Esophagus squamous epithelium (tissue), 5 donors: ENCODE results near the gene RGS6. TPM values are rescaled to one million over a fixed set of nuclear protein-coding genes. Genes with fewer than 3 reads are reported as not detected.

Experiments used
- DNase-seq: peaks from one replicate; lab custom pipeline; 2025; lab: John Stamatoyannopoulos, UW
- H3K27ac ChIP-seq, 4 donors: fragments of 200-600 bp; sonication (generic); one replicate each; pipeline ENCODE4 v1.5.1; 2016 to 2019; ENCODE audit warnings: mild to moderate bottlenecking in 1 of 4
- H3K27me3 ChIP-seq, 4 donors: fragments of 200-600 bp; sonication (generic); 1 replicate in 3 of 4; 2 replicates in 1 of 4; pipeline versions ENCODE4 v1.5.1 to v1.6.0; 2017 to 2021; ENCODE audit warnings: antibody characterized with exemption in 1 of 4
- H3K36me3 ChIP-seq, 3 donors: fragments of 200-600 bp; sonication (generic); one replicate each; pipeline ENCODE4 v1.5.1; 2016 to 2019
- H3K4me1 ChIP-seq, 3 donors: fragments of 200-600 bp; sonication (generic); one replicate each; pipeline ENCODE4 v1.5.1; 2017 to 2019
- H3K4me3 ChIP-seq, 4 donors: fragments of 200-600 bp; sonication (generic); 1 replicate in 3 of 4; 2 replicates in 1 of 4; pipeline ENCODE4 v1.5.1; 2016 to 2019; ENCODE audit warnings: mild to moderate bottlenecking in 2 of 4, moderate library complexity in 1 of 4
- H3K9me3 ChIP-seq, 3 donors: fragments of 200-600 bp; sonication (generic); one replicate each; pipeline ENCODE4 v1.5.1; 2016 to 2019
- CTCF ChIP-seq, 6 experiments: fragments of 450-650 bp in 4 of 6; fragments of 200-600 bp in 2 of 6; sonication (generic) in 2 of 6; IDR thresholded peaks; one replicate each; pipeline ENCODE4 v1.5.1; 2016 to 2019; ENCODE audit warnings: antibody characterized with exemption in 6 of 6, mild to moderate bottlenecking in 4 of 6, moderate library complexity in 4 of 6
- POLR2A ChIP-seq, 4 donors: fragments of 450-650 bp; IDR thresholded peaks; one replicate each; pipeline ENCODE4 v1.6.1; 2017; ENCODE audit warnings: antibody characterized with exemption in 4 of 4, mild to moderate bottlenecking in 4 of 4, moderate library complexity in 3 of 4
- WGBS, 2 donors: methylation state at CpG; one replicate each; pipeline ENCODE4 v1.1.5; 2018; 5-methylcytosine and 5-hydroxymethylcytosine counted together
- intact Hi-C: fragments of 100-400 bp; cut with DNase I; formaldehyde crosslinking; loops from one replicate; pipeline ENCODE4 v1.15.0; 2022
- total RNA-seq, 4 donors: library from RNA; depleted of rRNA; stranded (reverse); fragments of >200 nt; gene quantifications; one replicate each; pipeline ENCODE4 v1.1.0, GENCODE V29; 2016
- donor health status: DM: yes; HTN: yes; CAD: no.

RGS6 gene
- total RNA-seq, 4 donors from 2014 or later, result 0.06 to 0.76 (median 0.66) TPM; not detected in 1

- Histone ChIP-seq H3K9me3 (no peaks in the 10 kb centered on the region), H3K4me3 (no peak overlapping the region), H3K4me1 (no peaks in the 10 kb centered on the region), H3K27ac (no peak overlapping the region), H3K36me3 (no peaks in the 10 kb centered on the region), H3K27me3 (no peaks in the 10 kb centered on the region)
- intact Hi-C loops, result no loop called here
- no peak for TF ChIP-seq CTCF (IDR thresholded peaks at IDR 0.05)
- TF ChIP-seq POLR2A (IDR thresholded peaks at IDR 0.05), result no peak
- WGBS, 2 donors, result 93% methylated on average over 9 of the region's 9 CpGs
- DNase-seq, result no peak
These were observed 63.5 kb downstream of the RGS6 start for GRCh38 chr14:71995741-71996140.

DNA sequence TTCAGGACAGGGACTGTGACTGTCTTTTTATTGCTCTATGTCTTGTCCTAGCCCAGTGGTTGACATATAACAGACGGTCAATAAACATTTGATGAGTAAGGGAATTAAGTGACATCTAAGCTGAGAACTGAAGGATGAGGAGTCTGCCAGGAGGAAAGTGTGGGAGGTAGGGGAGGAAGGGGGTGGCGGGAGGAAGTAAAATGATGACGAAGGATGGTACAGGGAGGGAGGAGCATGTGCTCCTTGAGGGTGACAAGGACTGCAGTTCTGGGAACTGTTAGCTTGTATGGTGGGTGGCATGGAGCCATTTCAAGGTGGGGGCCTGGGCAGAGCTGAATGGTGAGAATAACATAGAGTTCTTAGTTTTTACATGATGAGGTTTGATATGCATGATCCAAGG, 64.4 kb downstream of the RGS6 start:
- H3K27ac ChIP-seq, result no peak overlapping the region
- no peaks in the 10 kb centered on the region for H3K4me1 ChIP-seq
- DNase-seq, result no peak
- no peaks in the 10 kb centered on the region for H3K36me3 ChIP-seq
- no peaks in the 10 kb centered on the region for H3K9me3 ChIP-seq
- no peak for TF ChIP-seq POLR2A (IDR thresholded peaks at IDR 0.05)
- TF ChIP-seq CTCF (IDR thresholded peaks at IDR 0.05), result no peak
- H3K27me3 ChIP-seq, result no peaks in the 10 kb centered on the region
- 77 to 86% methylated on average over 3 of the region's 3 CpGs for WGBS, 2 donors
- intact Hi-C loops, result no loop called here
- no peak overlapping the region for H3K4me3 ChIP-seq

DNA sequence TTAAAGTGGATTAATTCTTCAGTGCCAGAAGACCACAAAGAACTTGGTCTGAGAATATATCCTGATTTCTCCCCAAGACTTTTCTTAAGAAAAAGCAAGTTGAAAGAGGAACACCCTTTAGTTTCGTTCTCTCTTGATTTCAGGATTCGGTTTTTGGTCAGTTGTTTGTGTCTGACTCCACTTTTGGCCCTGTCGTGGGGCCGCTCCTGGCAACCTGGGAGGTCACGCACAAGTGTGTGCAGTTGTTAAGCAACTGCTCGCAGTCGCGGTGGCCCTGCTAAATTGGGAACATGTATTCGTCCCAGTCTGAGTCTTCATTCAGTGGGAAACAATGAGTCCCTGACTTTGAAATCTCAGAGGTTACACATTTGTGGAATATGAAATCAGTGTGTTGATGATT, 68.7 kb downstream of the RGS6 start:
- H3K9me3 ChIP-seq, result no peaks in the 10 kb centered on the region
- intact Hi-C loops, result no loop called here
- H3K4me1 ChIP-seq, result no peaks in the 10 kb centered on the region
- 66 to 80% methylated on average over 9 of the region's 9 CpGs for WGBS, 2 donors
- DNase-seq, result no peak
- TF ChIP-seq POLR2A (IDR thresholded peaks at IDR 0.05) (no peak), CTCF (IDR thresholded peaks at IDR 0.05) (no peak)
- H3K27ac ChIP-seq, result no peak overlapping the region
- no peak overlapping the region for H3K4me3 ChIP-seq
- H3K27me3 ChIP-seq, result no peaks in the 10 kb centered on the region
- H3K36me3 ChIP-seq, result no peaks in the 10 kb centered on the region

- WGBS, 2 donors, result 86 to 87% methylated on average over 3 of the region's 3 CpGs
- Histone ChIP-seq H3K4me3 (no peak overlapping the region), H3K4me1 (no peaks in the 10 kb centered on the region), H3K9me3 (no peaks in the 10 kb centered on the region), H3K36me3 (no peaks in the 10 kb centered on the region), H3K27me3 (no peaks in the 10 kb centered on the region), H3K27ac (no peak overlapping the region)
- intact Hi-C loops, result no loop called here
- DNase-seq, result no peak
- TF ChIP-seq POLR2A (IDR thresholded peaks at IDR 0.05) (no peak), CTCF (IDR thresholded peaks at IDR 0.05) (no peak)
These were observed 70.5 kb downstream of the RGS6 start for GRCh38 chr14:72002731-72003130.

DNA sequence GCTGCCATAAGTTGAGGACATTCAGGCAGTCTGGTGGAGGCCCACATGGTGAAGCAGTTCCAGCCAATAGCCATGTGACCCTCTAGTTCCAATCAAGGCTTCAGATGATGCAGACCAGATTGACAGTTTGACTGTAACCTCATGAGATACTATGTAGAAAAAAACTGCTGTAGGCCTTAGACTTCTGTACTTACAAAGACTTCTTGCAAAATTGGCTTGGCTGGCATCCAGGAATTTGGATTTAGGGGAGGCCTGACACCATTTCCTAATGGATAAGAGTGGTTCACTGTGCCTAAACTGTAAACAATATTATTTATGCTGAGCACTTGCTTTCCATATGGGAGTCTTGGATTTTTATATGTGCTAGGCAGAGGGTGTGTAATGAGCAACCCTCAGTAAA, 76.4 kb downstream of the RGS6 start:
- Histone ChIP-seq H3K4me1 (no peaks in the 10 kb centered on the region), H3K9me3 (no peaks in the 10 kb centered on the region), H3K36me3 (no peaks in the 10 kb centered on the region), H3K4me3 (no peak overlapping the region), H3K27ac (no peak overlapping the region), H3K27me3 (no peaks in the 10 kb centered on the region)
- no peak for DNase-seq
- TF ChIP-seq CTCF (IDR thresholded peaks at IDR 0.05) (no peak), POLR2A (IDR thresholded peaks at IDR 0.05) (no peak)
- intact Hi-C loops, result no loop called here
